NCI-H1417 (cell line): ENCODE measurements around the gene DTNB.

ENCODE experiments used
- DNase-seq, 3 experiments: peaks; one replicate each; lab custom pipeline; 2025; lab: John Stamatoyannopoulos, UW

DTNB gene

GRCh38 chr2:25460261-25460905 lies 213.0 kb downstream of the DTNB start:
- DNase-seq, result no peak

- no peak for DNase-seq
Observed at GRCh38 chr2:25454824-25455611, 218.4 kb downstream of the DTNB start.

GRCh38 chr2:25453199-25453905 lies 220.0 kb downstream of the DTNB start:
- no peak for DNase-seq

- no peak for DNase-seq
Observed at GRCh38 chr2:25448808-25449207, 224.6 kb downstream of the DTNB start.

- no peak for DNase-seq
Observed at GRCh38 chr2:25447018-25447417, 226.4 kb downstream of the DTNB start.

GRCh38 chr2:25446122-25446521 lies 227.3 kb downstream of the DTNB start:
- no peak for DNase-seq

- DNase-seq, result no peak
Observed at GRCh38 chr2:25445464-25445863, 227.9 kb downstream of the DTNB start.

GRCh38 chr2:25444608-25445270 lies 228.6 kb downstream of the DTNB start:
- no peak for DNase-seq

GRCh38 chr2:25443766-25444165 lies 229.6 kb downstream of the DTNB start:
- no peak for DNase-seq

- no peak for DNase-seq
Observed at GRCh38 chr2:25441353-25441752, 232.0 kb downstream of the DTNB start.

GRCh38 chr2:25438793-25439192 lies 234.6 kb downstream of the DTNB start:
- DNase-seq, result no peak

- DNase-seq, result no peak
Observed at GRCh38 chr2:25437881-25438662, 235.3 kb downstream of the DTNB start.

GRCh38 chr2:25435421-25435820 lies 238.0 kb downstream of the DTNB start:
- no peak for DNase-seq

- no peak for DNase-seq
Observed at GRCh38 chr2:25431604-25432003, 241.8 kb downstream of the DTNB start.

GRCh38 chr2:25430556-25430955 lies 242.8 kb downstream of the DTNB start:
- DNase-seq, result no peak

GRCh38 chr2:25426326-25426725 lies 247.1 kb downstream of the DTNB start:
- DNase-seq, result no peak

- DNase-seq, result no peak
Observed at GRCh38 chr2:25424426-25425028, 248.8 kb downstream of the DTNB start.

GRCh38 chr2:25421820-25422411 lies 251.5 kb downstream of the DTNB start:
- DNase-seq, result no peak

GRCh38 chr2:25421289-25421688 lies 252.1 kb downstream of the DTNB start:
- no peak for DNase-seq

- DNase-seq, result no peak
Observed at GRCh38 chr2:25420820-25421237, 252.5 kb downstream of the DTNB start.
